RPMI8226 (cell line): Measurements from ENCODE around the gene CUL5.
A peak's percentile ranks its signal among the peaks of the same experiment; 100 is the strongest.
"Not testable (repeated sequence)": the region's sequence is repeated elsewhere in the genome, so short reads cannot be mapped to it uniquely, and the experiment has no call there.

Source experiments
- DNase-seq: peaks from one replicate; pipeline ENCODE4 v3.0.0-alpha.2; 2015

The CUL5 gene

GRCh38 chr11:108025387-108026080, 16.8 kb downstream of the CUL5 start:
- DNase-seq, result no peak

DNA sequence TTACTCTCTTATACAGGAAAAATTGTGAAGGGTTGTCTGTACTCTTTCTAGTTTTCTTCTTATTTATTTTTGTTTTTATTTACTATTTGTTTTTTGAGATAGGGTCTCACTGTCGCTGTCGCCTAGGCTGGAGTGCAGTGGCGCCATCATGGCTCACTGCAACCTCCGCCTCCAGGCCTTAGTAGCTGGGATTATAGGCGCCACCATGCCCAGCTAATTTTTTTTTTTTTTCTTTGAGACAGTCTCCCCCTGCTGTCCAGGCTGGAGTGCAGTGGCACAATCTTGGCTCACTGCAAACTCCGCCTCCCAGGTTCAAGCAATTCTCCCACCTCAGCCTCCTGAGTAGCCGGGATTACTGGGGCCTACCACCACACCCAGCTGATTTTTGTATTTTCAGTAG, 18.4 kb downstream of the CUL5 start:
- DNase-seq, result no peak

GRCh38 chr11:108028822-108029441, 20.2 kb downstream of the CUL5 start:
- DNase-seq, result not testable (repeated sequence)

DNA sequence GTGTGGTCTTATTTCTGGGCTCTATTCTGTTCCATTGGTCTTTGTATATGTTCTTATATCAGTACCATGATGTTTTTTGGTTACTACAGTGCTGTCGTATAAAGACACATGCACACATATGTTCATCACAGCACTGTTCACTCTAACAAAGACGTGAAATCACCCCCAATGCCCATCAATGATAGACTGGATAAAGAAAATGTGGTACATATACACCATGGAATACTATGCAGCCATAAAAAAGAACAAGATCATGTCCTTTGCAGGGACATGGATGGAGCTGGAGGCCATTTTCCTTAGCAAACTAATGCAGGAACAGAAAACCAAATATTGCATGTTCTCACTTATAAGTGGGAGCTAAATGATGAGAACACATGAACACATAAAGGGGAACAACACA, 22.9 kb downstream of the CUL5 start:
- not testable (repeated sequence) for DNase-seq

- no peak for DNase-seq
These were observed 24.1 kb downstream of the CUL5 start for GRCh38 chr11:108032800-108033199.

GRCh38 chr11:108034034-108034433, 25.3 kb downstream of the CUL5 start:
- no peak for DNase-seq

DNA sequence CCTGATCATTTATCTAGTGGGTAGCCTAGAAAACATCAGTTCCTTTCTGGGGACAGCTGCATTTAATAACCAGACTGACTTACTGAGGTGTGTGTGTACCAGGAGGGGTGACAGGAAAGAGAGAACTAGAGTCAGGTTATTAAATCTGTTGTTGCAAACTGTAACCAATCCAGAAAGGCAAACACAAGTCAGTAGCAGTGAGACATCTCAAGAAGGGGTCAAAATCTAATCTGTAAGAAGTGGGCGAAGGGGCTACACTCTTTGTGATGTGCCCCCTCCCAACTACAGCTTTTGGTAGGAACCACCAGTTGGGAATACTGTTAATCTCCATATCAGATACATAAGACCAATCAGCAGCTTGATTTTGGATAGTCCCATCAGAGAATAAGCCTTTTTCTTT, 26.3 kb downstream of the CUL5 start:
- DNase-seq, result no peak

DNA sequence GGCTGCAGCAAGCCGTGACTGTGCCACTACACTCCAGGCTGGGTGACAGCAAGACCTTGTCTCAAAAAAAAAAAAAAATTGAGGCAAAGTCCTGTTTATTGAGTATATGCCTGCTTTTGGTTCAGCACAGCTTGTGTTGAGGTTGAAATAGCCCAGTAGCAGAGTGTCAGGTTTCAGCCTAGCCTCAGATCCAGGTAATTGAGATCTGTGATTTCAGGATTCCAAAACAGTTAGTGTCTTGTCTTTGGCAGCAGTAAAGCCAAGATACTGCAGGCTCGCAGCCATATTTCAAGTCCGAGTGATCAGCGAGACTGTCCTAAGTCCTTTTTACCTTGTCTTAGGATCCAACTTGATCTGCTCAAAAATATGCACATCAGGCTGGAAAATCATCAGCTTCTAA, 27.0 kb downstream of the CUL5 start:
- DNase-seq, result no peak

- no peak for DNase-seq
These were observed 28.5 kb downstream of the CUL5 start for GRCh38 chr11:108037211-108037610.

DNA sequence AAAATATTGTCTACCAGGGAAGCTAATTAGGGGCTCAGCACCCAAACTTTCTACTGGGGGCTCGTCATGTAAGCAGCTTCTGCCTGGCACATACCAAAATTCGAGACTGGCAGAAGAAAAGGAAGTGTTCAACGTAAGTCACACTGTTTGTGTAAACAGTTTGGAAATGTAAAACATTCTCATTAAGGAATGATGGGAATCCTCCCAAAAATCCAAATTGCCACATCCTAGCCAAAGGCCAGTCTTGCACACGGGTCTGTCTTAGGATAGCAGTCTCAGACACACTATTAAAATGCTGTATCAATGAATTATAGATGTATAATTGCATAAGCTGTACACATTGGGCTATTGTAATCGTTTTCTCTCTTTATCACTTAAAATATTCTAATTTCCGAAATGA, 28.9 kb downstream of the CUL5 start:
- no peak for DNase-seq

GRCh38 chr11:108048269-108048668, 39.6 kb downstream of the CUL5 start:
- no peak for DNase-seq

- no peak for DNase-seq
These were observed 53.6 kb downstream of the CUL5 start for GRCh38 chr11:108062336-108062735.

DNA sequence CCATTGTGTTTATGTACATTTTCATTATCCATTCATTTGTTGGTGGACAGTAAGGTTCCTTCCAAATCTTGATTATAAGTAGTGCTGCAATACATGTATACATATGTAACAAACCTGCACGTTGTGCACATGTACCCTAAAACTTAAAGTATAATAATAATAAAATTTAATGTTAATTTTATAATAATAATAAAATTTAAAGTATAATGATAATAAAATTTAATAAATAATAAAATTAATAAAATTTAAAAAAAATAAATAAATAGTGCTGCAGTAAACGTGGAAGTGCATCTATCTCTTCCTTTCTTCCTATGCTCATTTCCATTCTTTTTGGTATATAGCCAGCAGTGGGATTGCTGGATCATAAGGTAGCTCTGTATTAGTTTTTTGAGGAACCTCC, 54.7 kb downstream of the CUL5 start:
- DNase-seq, result no peak

DNA sequence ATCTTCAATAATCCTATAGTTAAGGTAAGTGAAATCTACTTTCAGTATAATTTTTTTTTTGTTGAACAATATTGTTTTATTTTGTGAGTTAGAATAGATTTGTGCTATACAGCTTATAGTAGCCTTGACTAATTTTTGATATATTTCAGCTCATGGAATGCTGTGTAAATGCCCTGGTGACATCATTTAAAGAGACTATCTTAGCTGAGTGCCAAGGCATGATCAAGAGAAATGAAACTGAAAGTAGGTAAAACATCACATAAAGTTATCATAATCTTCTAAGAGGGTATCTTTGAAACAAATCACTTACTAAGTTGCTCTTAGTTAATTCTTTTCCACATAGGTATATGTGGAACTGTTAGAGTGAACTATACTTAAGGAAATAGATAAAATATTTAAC, 61.2 kb downstream of the CUL5 start:
- DNase-seq, result peak; percentile 30

DNA sequence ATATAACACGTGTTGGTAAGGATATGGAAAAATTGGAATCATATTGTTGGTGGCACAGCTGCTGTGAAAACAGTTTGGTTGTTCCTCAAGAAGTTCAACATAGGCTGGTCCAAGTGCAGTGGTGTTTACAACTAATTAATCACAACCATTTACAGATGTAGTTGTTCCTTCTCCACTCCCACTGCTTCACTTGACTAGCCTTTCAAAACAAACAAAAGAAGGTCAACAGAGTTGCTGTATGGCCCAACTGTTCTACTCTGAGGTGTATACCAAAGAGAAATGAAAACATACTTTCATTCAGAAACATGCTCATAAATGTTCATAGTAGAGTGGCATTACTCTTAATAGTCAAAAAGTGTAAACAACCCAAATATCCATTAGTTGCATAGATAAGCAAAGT, 76.1 kb downstream of the CUL5 start:
- no peak for DNase-seq

DNA sequence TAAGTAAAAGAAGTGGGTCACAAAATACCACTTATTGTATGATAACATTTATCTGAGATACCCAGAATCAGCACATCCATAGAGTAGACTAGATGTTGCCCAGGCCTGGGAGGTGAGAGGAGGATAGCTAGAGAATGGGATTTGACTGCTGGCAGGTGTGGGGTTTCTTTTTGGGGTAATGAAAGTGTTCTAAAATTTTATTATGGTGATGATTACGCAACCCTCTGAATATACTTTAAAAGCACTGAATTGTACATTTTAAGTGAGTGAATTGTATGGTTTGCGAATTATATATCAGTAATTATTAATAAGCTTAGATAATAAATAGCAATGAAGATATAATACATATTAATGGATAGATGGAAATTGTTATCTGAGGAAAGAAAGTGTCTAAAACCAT, 77.0 kb downstream of the CUL5 start:
- DNase-seq, result no peak

- DNase-seq, result no peak
These were observed 83.4 kb downstream of the CUL5 start for GRCh38 chr11:108092134-108092533.

DNA sequence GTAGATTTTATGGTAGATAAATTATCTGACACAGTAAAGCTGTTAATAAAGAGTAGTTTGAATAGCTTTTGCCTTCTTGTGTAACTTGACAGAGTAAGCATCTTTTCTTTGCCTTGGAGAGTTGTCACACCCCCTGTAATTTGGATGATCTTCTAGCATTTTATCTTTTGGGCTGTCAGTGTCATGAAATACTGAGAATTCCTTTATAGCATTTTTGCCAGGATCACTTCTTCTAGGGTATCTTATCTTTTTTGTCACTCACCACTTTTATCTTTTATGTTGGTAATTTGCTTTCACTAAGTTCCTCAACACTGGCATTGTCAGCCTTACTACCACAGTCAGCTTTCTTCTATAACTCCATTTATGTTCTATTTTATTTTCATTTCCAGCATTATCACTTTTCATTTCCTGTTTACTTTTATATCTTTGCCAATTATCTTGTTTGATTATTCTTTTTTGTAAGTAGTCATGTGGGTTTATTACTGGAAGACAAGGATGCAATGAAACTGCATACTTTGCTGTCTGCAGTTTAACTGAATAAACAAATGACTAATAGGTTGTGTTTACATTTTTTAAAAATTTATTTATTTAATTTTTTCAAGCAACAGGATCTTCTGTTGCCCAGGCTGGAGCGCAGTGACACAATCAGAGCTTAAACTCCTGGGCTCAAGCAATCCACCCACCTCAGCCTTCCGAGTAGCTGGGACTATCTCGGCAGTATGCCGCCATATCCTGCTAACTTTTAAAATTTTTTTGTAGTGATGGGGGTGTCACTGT, 84.6 kb downstream of the CUL5 start:
- DNase-seq, result no peak

DNA sequence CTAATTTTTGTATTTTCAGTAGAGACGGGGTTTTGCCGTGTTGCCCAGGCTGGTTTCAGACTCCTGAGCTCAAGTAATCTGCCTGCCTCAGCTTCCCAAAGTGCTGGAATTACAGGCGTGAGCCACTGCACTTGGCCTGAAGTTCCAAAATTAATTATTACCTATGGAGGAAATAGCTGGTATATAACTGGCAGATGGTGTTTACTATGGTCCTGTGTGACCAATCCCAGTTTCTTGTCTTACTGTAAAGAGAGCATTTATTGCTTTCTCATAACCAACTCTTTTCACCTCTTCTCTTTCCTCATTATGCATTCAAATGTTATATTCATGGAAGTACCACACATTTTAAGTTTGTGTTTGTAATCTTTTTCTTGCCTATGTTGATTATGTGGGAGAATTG, 88.5 kb downstream of the CUL5 start:
- no peak for DNase-seq

DNA sequence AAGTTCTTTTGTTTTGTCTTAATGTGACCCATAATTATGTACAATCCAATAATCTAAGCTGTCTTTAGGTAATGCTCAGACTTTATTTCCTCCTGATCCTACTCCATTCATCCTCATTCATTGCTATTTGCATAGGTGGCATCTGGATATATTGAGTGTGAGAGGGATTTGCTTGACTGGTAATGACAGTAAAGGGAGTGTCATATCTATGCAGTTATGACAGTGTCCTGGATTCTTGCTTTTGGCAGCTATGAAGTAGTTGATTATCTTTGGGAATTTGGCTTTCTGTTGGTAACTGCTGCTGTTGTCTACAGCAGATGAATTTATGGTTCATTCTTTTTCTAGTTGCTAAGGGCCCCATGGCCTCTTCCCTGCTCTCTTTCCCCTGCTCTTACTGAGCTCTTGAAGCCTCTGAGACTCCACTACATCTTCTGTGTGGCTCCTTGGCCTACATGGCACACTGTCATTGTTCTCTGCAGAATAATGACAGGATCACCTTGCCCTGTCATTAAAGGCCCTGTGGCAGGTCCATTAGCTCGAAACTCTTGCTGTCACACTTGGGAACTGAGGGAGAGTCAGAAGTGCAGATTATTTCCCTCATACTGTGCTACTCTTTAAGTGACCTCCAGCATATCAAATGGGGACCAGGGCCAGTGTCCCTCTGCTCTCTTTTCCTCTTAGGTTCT, 92.5 kb downstream of the CUL5 start:
- DNase-seq, result no peak

DNA sequence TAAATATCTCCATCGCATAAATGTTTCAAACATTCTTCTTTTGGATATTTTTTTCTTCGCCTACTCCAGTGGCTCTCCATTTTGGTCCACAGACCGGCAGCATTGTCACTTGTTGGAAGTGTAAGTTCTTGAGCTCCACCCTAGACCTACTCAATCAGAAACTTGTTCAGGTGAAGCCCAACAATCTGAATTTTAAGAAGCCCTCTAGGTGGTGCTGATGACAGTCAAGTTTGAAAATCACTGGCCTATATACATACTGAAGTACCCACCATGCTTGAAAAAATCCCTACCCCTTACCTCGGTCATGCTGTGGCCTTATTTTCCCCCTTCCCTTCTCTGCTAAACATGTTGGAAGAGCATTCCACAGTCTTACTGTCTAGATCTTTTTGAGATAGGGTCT, 102.4 kb downstream of the CUL5 start:
- DNase-seq, result no peak

GRCh38 chr11:108112057-108112456, 103.4 kb downstream of the CUL5 start:
- DNase-seq, result no peak

- peak; percentile 75 for DNase-seq
These were observed 106.9 kb downstream of the CUL5 start for GRCh38 chr11:108115500-108116140.
